ENCODE results near the gene SLC30A7.
"Not testable (repeated sequence)": the region's sequence is repeated elsewhere in the genome, so short reads cannot be mapped to it uniquely, and the experiment has no call there.

SLC30A7 gene

DNA sequence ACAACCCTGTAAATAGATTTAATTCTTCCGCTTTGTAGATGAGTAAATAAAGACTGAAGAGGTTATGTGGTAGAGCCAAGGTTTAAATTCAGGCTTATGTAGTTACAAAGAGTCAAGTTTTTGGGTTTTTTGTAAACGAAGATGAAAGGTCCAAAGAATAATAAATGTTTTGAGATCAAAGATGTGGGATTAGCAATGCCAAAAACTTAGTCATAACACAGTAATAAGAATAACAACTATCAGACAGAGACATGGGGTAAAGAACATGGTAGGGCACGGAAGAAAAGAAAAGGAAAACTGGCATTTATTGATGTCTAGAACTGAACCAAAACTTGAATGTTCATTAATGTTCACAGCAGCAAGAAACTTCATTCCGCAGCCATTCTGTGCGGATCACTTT, 44.2 kb upstream of the SLC30A7 start (continued):
- TF ChIP-seq, protein P1, sequence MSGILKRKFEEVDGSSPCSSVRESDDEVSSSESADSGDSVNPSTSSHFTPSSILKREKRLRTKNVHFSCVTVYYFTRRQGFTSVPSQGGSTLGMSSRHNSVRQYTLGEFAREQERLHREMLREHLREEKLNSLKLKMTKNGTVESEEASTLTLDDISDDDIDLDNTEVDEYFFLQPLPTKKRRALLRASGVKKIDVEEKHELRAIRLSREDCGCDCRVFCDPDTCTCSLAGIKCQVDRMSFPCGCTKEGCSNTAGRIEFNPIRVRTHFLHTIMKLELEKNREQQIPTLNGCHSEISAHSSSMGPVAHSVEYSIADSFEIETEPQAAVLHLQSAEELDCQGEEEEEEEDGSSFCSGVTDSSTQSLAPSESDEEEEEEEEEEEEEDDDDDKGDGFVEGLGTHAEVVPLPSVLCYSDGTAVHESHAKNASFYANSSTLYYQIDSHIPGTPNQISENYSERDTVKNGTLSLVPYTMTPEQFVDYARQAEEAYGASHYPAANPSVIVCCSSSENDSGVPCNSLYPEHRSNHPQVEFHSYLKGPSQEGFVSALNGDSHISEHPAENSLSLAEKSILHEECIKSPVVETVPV (CRISPR knock-in tag; IDR thresholded peaks at IDR 0.05) = no peak
- TF ChIP-seq ZNF70 (CRISPR knock-in tag; IDR thresholded peaks at IDR 0.05) = no peak
- TF ChIP-seq RARB (CRISPR knock-in tag; IDR thresholded peaks at IDR 0.05) = no peak
- TF ChIP-seq TOX (CRISPR knock-in tag; IDR thresholded peaks at IDR 0.05; ENCODE audit: borderline replicate concordance) = no peak

DNA sequence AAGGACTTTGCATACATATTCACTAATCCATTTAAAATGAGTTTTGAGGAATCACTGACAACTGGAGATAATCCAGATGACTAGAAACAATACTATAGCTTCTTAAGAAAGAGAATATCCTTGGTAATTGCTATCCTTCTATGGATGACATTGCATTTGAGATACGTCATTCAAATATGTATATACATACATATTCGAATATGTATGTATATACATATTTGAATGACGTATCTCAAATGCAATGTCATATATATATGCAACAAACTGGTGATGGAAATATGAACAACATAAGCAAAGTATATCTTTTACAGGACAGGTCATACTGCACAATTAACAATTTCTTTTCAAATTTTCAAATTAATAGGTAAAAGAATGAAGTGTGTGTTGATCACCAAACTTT, 42.9 kb upstream of the SLC30A7 start:
- no peak for TF ChIP-seq ZFP30 (CRISPR knock-in tag; IDR thresholded peaks at IDR 0.05)
- TF ChIP-seq PPARA (CRISPR knock-in tag; IDR thresholded peaks at IDR 0.05; ENCODE audit: borderline replicate concordance) = no peak
- no peak for TF ChIP-seq ZNF565 (CRISPR knock-in tag; conservative IDR thresholded peaks at IDR 0.05; ENCODE audit: low read depth)
- no peak for TF ChIP-seq ARNTL (CRISPR knock-in tag; IDR thresholded peaks at IDR 0.05; ENCODE audit: borderline replicate concordance, low read depth)
- no peak for TF ChIP-seq CSDC2 (CRISPR knock-in tag; IDR thresholded peaks at IDR 0.05)
- TF ChIP-seq, protein P2, sequence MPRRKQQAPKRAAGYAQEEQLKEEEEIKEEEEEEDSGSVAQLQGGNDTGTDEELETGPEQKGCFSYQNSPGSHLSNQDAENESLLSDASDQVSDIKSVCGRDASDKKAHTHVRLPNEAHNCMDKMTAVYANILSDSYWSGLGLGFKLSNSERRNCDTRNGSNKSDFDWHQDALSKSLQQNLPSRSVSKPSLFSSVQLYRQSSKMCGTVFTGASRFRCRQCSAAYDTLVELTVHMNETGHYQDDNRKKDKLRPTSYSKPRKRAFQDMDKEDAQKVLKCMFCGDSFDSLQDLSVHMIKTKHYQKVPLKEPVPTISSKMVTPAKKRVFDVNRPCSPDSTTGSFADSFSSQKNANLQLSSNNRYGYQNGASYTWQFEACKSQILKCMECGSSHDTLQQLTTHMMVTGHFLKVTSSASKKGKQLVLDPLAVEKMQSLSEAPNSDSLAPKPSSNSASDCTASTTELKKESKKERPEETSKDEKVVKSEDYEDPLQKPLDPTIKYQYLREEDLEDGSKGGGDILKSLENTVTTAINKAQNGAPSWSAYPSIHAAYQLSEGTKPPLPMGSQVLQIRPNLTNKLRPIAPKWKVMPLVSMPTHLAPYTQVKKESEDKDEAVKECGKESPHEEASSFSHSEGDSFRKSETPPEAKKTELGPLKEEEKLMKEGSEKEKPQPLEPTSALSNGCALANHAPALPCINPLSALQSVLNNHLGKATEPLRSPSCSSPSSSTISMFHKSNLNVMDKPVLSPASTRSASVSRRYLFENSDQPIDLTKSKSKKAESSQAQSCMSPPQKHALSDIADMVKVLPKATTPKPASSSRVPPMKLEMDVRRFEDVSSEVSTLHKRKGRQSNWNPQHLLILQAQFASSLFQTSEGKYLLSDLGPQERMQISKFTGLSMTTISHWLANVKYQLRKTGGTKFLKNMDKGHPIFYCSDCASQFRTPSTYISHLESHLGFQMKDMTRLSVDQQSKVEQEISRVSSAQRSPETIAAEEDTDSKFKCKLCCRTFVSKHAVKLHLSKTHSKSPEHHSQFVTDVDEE (CRISPR knock-in tag; IDR thresholded peaks at IDR 0.05) = no peak
- no peak for TF ChIP-seq TOX (CRISPR knock-in tag; IDR thresholded peaks at IDR 0.05; ENCODE audit: borderline replicate concordance)
- no peak for TF ChIP-seq ZNF8 (CRISPR knock-in tag; IDR thresholded peaks at IDR 0.05)
- TF ChIP-seq, protein P1 (CRISPR knock-in tag; IDR thresholded peaks at IDR 0.05) = no peak
- TF ChIP-seq ZNF70 (CRISPR knock-in tag; IDR thresholded peaks at IDR 0.05) = no peak
- no peak for TF ChIP-seq BACH2 (CRISPR knock-in tag; IDR thresholded peaks at IDR 0.05; ENCODE audit: borderline replicate concordance)
- no peak for ATAC-seq

DNA sequence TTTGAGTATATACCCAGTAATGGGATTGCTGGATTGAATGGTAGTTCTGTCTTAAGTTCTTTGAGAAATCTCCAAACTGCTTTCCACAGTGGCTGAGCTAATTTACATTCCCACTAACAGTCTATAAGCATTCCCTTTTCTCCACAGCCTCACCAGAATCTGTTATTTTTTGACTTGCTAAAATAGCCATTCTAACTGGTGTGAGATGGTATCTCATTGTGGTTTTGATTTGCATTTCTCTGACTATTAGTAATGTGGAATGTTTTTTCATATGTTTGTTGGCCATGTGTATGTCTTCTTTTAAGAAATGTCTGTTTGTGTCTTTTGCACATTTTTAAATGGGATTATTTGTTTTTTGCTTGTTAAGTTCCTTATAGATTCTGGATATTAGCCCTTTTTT, 40.8 kb upstream of the SLC30A7 start:
- not testable (repeated sequence) for ATAC-seq

DNA sequence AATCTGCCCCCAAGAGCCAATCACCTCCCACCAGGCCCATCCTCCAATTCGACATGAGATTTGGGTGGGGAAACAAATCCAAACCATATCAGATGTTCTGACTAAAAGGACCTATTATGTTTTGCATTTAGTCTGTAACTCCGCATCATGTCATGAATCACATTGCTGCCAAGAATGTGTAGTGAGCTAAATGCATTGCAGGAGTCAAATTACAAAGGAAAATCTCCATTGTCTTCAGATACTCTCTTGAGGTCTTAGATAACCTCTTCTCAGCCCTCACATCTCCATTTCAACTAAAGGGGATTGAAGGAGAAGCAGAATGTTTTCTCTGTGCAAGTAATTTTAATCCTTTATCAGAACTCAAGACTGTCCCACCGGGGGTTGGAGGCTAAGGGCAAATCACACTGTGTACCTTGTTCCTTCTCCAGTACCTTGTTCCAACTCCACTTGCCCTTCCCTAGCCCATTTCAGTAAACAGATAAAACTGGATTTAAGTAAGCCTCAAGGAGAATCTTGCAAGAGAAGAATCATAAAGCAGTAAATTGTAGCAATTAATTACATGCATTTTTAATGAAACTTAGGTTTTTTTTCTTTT, 35.4 kb upstream of the SLC30A7 start:
- TF ChIP-seq ARNTL (CRISPR knock-in tag; IDR thresholded peaks at IDR 0.05; ENCODE audit: borderline replicate concordance, low read depth) (no peak), GLIS3 (CRISPR knock-in tag; IDR thresholded peaks at IDR 0.05) (no peak), ISL1 (CRISPR knock-in tag; IDR thresholded peaks at IDR 0.05) (no peak), OSR1 (CRISPR knock-in tag; IDR thresholded peaks at IDR 0.05) (no peak), TCF4 (CRISPR knock-in tag; IDR thresholded peaks at IDR 0.05; ENCODE audit: borderline replicate concordance) (no peak), ZC3H10 (CRISPR knock-in tag; IDR thresholded peaks at IDR 0.05) (no peak), BACH2 (CRISPR knock-in tag; IDR thresholded peaks at IDR 0.05; ENCODE audit: borderline replicate concordance) (no peak)
- TF ChIP-seq, protein P2 (CRISPR knock-in tag; IDR thresholded peaks at IDR 0.05) = no peak
- peak; percentile 90 for ATAC-seq

DNA sequence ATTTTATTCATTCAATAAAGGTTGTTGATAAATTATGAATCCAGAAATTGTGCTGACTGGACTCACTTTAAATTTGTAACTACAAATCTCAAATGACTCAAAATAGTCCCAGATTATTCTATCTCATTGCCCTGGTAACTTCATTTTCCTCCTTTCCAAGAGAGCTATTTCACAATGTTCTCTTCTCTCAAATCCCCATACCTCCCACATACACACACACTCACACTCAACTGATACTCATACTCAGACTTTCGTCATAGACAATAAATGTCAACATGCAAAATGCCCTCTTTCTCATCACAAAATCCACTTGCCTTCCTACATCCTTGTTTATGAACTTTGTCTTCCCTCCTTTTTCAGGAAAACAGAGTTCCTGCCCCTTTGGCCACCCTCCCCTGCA, 34.5 kb upstream of the SLC30A7 start:
- ATAC-seq = no peak
- TF ChIP-seq ZFP3 (CRISPR knock-in tag; IDR thresholded peaks at IDR 0.05) (no peak), GLIS3 (CRISPR knock-in tag; IDR thresholded peaks at IDR 0.05) (no peak), ZNF70 (CRISPR knock-in tag; IDR thresholded peaks at IDR 0.05) (no peak), TOX (CRISPR knock-in tag; IDR thresholded peaks at IDR 0.05; ENCODE audit: borderline replicate concordance) (no peak), ZC3H10 (CRISPR knock-in tag; IDR thresholded peaks at IDR 0.05) (no peak), PPARA (CRISPR knock-in tag; IDR thresholded peaks at IDR 0.05; ENCODE audit: borderline replicate concordance) (no peak)
- TF ChIP-seq, protein P1 (CRISPR knock-in tag; IDR thresholded peaks at IDR 0.05) = no peak
- TF ChIP-seq, protein P3, sequence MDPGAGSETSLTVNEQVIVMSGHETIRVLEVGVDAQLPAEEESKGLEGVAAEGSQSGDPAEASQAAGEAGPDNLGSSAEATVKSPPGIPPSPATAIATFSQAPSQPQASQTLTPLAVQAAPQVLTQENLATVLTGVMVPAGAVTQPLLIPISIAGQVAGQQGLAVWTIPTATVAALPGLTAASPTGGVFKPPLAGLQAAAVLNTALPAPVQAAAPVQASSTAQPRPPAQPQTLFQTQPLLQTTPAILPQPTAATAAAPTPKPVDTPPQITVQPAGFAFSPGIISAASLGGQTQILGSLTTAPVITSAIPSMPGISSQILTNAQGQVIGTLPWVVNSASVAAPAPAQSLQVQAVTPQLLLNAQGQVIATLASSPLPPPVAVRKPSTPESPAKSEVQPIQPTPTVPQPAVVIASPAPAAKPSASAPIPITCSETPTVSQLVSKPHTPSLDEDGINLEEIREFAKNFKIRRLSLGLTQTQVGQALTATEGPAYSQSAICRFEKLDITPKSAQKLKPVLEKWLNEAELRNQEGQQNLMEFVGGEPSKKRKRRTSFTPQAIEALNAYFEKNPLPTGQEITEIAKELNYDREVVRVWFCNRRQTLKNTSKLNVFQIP (CRISPR knock-in tag; IDR thresholded peaks at IDR 0.05; ENCODE audit: borderline replicate concordance, low read depth) = no peak
- TF ChIP-seq, protein P4, sequence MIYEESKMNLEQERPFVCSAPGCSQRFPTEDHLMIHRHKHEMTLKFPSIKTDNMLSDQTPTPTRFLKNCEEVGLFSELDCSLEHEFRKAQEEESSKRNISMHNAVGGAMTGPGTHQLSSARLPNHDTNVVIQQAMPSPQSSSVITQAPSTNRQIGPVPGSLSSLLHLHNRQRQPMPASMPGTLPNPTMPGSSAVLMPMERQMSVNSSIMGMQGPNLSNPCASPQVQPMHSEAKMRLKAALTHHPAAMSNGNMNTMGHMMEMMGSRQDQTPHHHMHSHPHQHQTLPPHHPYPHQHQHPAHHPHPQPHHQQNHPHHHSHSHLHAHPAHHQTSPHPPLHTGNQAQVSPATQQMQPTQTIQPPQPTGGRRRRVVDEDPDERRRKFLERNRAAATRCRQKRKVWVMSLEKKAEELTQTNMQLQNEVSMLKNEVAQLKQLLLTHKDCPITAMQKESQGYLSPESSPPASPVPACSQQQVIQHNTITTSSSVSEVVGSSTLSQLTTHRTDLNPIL (CRISPR knock-in tag; IDR thresholded peaks at IDR 0.05; ENCODE audit: low read depth) = no peak
